HepG2 (cell line): ENCODE measurements around the gene TDRD1. TPM values are rescaled to one million over a fixed set of nuclear protein-coding genes. Genes with fewer than 3 reads are reported as not detected.

Experiments
- ATAC-seq: fragments of 200-7000 bp; cut with Tn5 transposase; 3 replicates; pipeline ENCODE4 v1.9.1; 2020; ENCODE audit warnings: mild to moderate bottlenecking, moderate library complexity
- BruUV-seq: library from RNA; stranded (reverse); fragments of 400-500 nt; replicated peaks from 2 replicates; lab custom pipeline; 2021; lab: Mats Ljungman, UMichigan
- CTCF ChIA-PET: fragments of 300-600 bp; formaldehyde crosslinking; extraction: SDS; loops from one replicate; lab custom pipeline; 2021; ENCODE audit warnings: low total read pairs, inconsistent platforms, low intra/inter-chr PET ratio; lab: Yijun Ruan, JAX
- POLR2A ChIA-PET: fragments of 350-600 bp; sonication (Branson Sonifier 250); formaldehyde crosslinking; loops from one replicate; lab custom pipeline; 2020; ENCODE audit warnings: antibody characterized with exemption, inconsistent platforms; lab: Yijun Ruan, JAX
- DNase-seq: peaks from one replicate; pipeline ENCODE4 v3.0.0-alpha.2; 2015; ENCODE audit warnings: low spot score
- FAIRE-seq: peaks from 3 replicates; lab custom pipeline; 2011; peaks lifted over from hg19 to GRCh38; lab: Jason Lieb, UNC
- H2AFZ ChIP-seq: one replicate; pipeline ENCODE4 v1.6.1; 2011; ENCODE audit warnings: low read length, inconsistent platforms
- H3K27ac ChIP-seq: fragments of 300-600 bp; 3 replicates; pipeline ENCODE4 v1.8.0; 2011; ENCODE audit warnings: mixed run types, mild to moderate bottlenecking, mixed read lengths, low read length, inconsistent platforms; ENCODE audit not compliant: insufficient read depth; ENCODE audit errors: extremely low read length
- H3K27me3 ChIP-seq, 2 experiments: fragments of 200-600 bp in 1 of 2; 2 replicates in 1 of 2; 3 replicates in 1 of 2; pipeline versions ENCODE4 v1.6.0 to v1.8.0; 2011; ENCODE audit warnings: low read length in 2 of 2, mild to moderate bottlenecking in 2 of 2, moderate library complexity in 2 of 2, inconsistent platforms in 1 of 2; ENCODE audit not compliant: insufficient read depth in 2 of 2, control insufficient read depth in 1 of 2
- H3K36me3 ChIP-seq, 2 experiments: fragments of 200-600 bp in 1 of 2; replicated peaks in 1 of 2; 2 replicates in 1 of 2; 3 replicates in 1 of 2; pipeline versions ENCODE4 v1.5.1 to v1.8.0; 2011; ENCODE audit warnings: low read length in 2 of 2, inconsistent platforms in 1 of 2; ENCODE audit not compliant: insufficient read depth in 2 of 2, control insufficient read depth in 1 of 2
- H3K4me1 ChIP-seq: 2 replicates; pipeline ENCODE4 v1.5.1; 2012; ENCODE audit warnings: low read length, inconsistent platforms; ENCODE audit not compliant: insufficient read depth
- H3K4me2 ChIP-seq: 2 replicates; pipeline ENCODE4 v1.6.0; 2011; ENCODE audit warnings: low read depth, low read length, inconsistent platforms
- H3K4me3 ChIP-seq, 3 experiments: fragments of 200-600 bp in 1 of 3; sonication (generic), shearing (Covaris generic) in 1 of 3; replicated peaks in 1 of 3; 2 replicates each; pipeline ENCODE4 v1.5.1; 2011 to 2016; ENCODE audit warnings: low read length in 3 of 3, inconsistent platforms in 2 of 3, low read depth in 2 of 3, mild to moderate bottlenecking in 2 of 3, control low read depth in 1 of 3, mixed read lengths in 1 of 3; ENCODE audit not compliant: insufficient read depth in 1 of 3
- H3K79me2 ChIP-seq: one replicate; pipeline ENCODE4 v1.6.1; 2011; ENCODE audit warnings: low read length, inconsistent platforms; ENCODE audit not compliant: insufficient read depth
- H3K9ac ChIP-seq: 2 replicates; pipeline ENCODE4 v1.6.0; 2011; ENCODE audit warnings: mild to moderate bottlenecking, low read depth, low read length, inconsistent platforms; ENCODE audit not compliant: insufficient read depth
- H3K9me3 ChIP-seq: 2 replicates; pipeline ENCODE4 v1.5.1; 2012; ENCODE audit warnings: mild to moderate bottlenecking, low read length
- H4K20me1 ChIP-seq: 2 replicates; pipeline ENCODE4 v1.6.0; 2011; ENCODE audit warnings: inconsistent platforms, mild to moderate bottlenecking, low read length, moderate library complexity; ENCODE audit not compliant: insufficient read depth
- CBX5 ChIP-seq: sonication (generic); formaldehyde crosslinking; IDR thresholded peaks from 2 replicates; pipeline ENCODE4 v1.4.0; 2020; ENCODE audit warnings: missing genetic modification reagents, borderline replicate concordance
- HIC2 ChIP-seq: sonication (generic); formaldehyde crosslinking; IDR thresholded peaks from 2 replicates; pipeline ENCODE4 v1.9.0; 2022; ENCODE audit warnings: low read depth, missing genetic modification reagents
- HNRNPK ChIP-seq: fragments of 200-400 bp; formaldehyde crosslinking; IDR thresholded peaks from 2 replicates; pipeline ENCODE4 v1.6.1; 2018; ENCODE audit warnings: low read length, low read depth, moderate library complexity, mild to moderate bottlenecking; ENCODE audit not compliant: poor library complexity, severe bottlenecking
- KLF15 ChIP-seq: sonication (generic); formaldehyde crosslinking; IDR thresholded peaks from 2 replicates; pipeline ENCODE4 v1.8.1; 2023; ENCODE audit warnings: borderline replicate concordance, mild to moderate bottlenecking, inconsistent platforms, missing genetic modification reagents, mixed read lengths
- KLF16 ChIP-seq, 2 experiments: sonication (generic) in 1 of 2; formaldehyde crosslinking in 1 of 2; IDR thresholded peaks; 2 replicates each; pipeline versions ENCODE4 v1.6.1 to v1.8.0; 2016 to 2023; ENCODE audit warnings: missing genetic modification reagents in 2 of 2, missing compliant biosample characterization in 1 of 2
- MATR3 ChIP-seq: sonication (generic); formaldehyde crosslinking; IDR thresholded peaks from 2 replicates; pipeline ENCODE4 v1.4.0; 2020; ENCODE audit warnings: missing genetic modification reagents
- PPARG ChIP-seq: conservative IDR thresholded peaks from 2 replicates; pipeline ENCODE4 v1.6.1; 2016; ENCODE audit warnings: missing biosample characterization, missing genetic modification reagents
- ZBTB1 ChIP-seq: sonication (generic); formaldehyde crosslinking; IDR thresholded peaks from 2 replicates; pipeline ENCODE4 v1.4.0; 2020; ENCODE audit warnings: missing genetic modification reagents, borderline replicate concordance
- ZKSCAN8 ChIP-seq: IDR thresholded peaks from 2 replicates; pipeline ENCODE4 v1.6.1; 2016; ENCODE audit warnings: borderline replicate concordance, missing genetic modification reagents, missing compliant biosample characterization
- ZNF136 ChIP-seq: sonication (generic); formaldehyde crosslinking; IDR thresholded peaks from 2 replicates; pipeline ENCODE4 v1.8.1; 2022; ENCODE audit warnings: low read depth, mild to moderate bottlenecking, moderate library complexity, missing genetic modification reagents
- ZNF207 ChIP-seq: fragments of 450-650 bp; IDR thresholded peaks from 2 replicates; pipeline ENCODE4 v1.6.1; 2016; ENCODE audit warnings: antibody characterized with exemption, borderline replicate concordance
- ZNF362 ChIP-seq: sonication (generic); formaldehyde crosslinking; IDR thresholded peaks from 2 replicates; pipeline ENCODE4 v1.4.0; 2020; ENCODE audit warnings: missing genetic modification reagents, mild to moderate bottlenecking, borderline replicate concordance
- ZNF577 ChIP-seq: sonication (generic); formaldehyde crosslinking; IDR thresholded peaks from 2 replicates; pipeline ENCODE4 v1.4.0; 2020; ENCODE audit warnings: mild to moderate bottlenecking, low read depth, missing genetic modification reagents, borderline replicate concordance
- ZNF652 ChIP-seq: IDR thresholded peaks from 2 replicates; pipeline ENCODE4 v1.6.1; 2016; ENCODE audit warnings: low read depth, borderline replicate concordance
- ZNF839 ChIP-seq: sonication (generic); formaldehyde crosslinking; IDR thresholded peaks from 2 replicates; pipeline ENCODE4 v1.4.0; 2020; ENCODE audit warnings: missing genetic modification reagents, mild to moderate bottlenecking, borderline replicate concordance
- WGBS: methylation state at CpG from one replicate; pipeline ENCODE4 v1.1.6; 2017; ENCODE audit warnings: low lambda C conversion rate; 5-methylcytosine and 5-hydroxymethylcytosine counted together
- in situ Hi-C: cut with HindIII; loops from 2 replicates; pipeline ENCODE4 v1.10.0; 2017; ENCODE audit warnings: low pct_unique_long_range_greater_than_20kb; ENCODE audit not compliant: extremely low pct_ligation_motif_present
- intact Hi-C: fragments of 100-400 bp; cut with micrococcal nuclease; formaldehyde crosslinking; loops from one replicate; pipeline ENCODE4 v1.10.0; 2022; ENCODE audit not compliant: unreplicated experiment
- polyA plus RNA-seq, 8 experiments: library from polyadenylated mRNA; depleted of rRNA in 3 of 8; stranded (reverse) in 7 of 8; unstranded in 1 of 8; fragments of >200 nt; fragmentation: Illumina TruSeq in 4 of 8; extraction: Trizol in 4 of 8; gene quantifications; 2 replicates each; pipeline versions ENCODE4 v1.2.1 to v1.2.3, GENCODE V29; 2011 to 2016; ENCODE audit warnings: low read depth in 4 of 8, missing spikeins in 1 of 8, mixed read lengths in 1 of 8; ENCODE audit not compliant: insufficient read depth in 1 of 8
- total RNA-seq, 5 experiments: library from RNA; depleted of rRNA; stranded (reverse); fragments of >200 nt; fragmentation: Illumina TruSeq; extraction: Trizol; gene quantifications; 2 replicates each; pipeline ENCODE4 v1.2.3, GENCODE V29; 2016; ENCODE audit warnings: low read depth in 1 of 5
- TF ChIP-seq, protein P1 (sequence below): sonication (generic); formaldehyde crosslinking; IDR thresholded peaks from 2 replicates; pipeline ENCODE4 v1.5.0; 2020; ENCODE audit warnings: missing genetic modification reagents
- TF ChIP-seq, protein P2 (sequence below): sonication (generic); formaldehyde crosslinking; conservative IDR thresholded peaks from 2 replicates; pipeline ENCODE4 v1.8.0; 2022; ENCODE audit warnings: mild to moderate bottlenecking, moderate library complexity, missing genetic modification reagents
- TF ChIP-seq, protein P3 (sequence below): sonication (generic); formaldehyde crosslinking; IDR thresholded peaks from 2 replicates; pipeline ENCODE4 v1.5.0; 2020; ENCODE audit warnings: missing genetic modification reagents, mild to moderate bottlenecking, borderline replicate concordance

The TDRD1 gene
- total and polyA plus RNA-seq, 2 of the 13 experiments (the other 11 are each of a cell fraction or from before 2014, with no cell fraction given) = not detected

- Histone ChIP-seq H3K9ac (no peak overlapping the region), H2AFZ (no peak overlapping the region), H3K4me2 (no peak overlapping the region), H3K36me3 (no peaks in the 10 kb centered on the region), H3K9me3 (no peaks in the 10 kb centered on the region), H3K79me2 (no peaks in the 10 kb centered on the region), H3K27me3 (peaks cover 0 to 18% of the 10 kb centered on the region in 2 experiments; a peak in 3 of 5 replicates), H4K20me1 (no peaks in the 10 kb centered on the region), H3K4me3 (no peak overlapping the region), H3K27ac (no peak overlapping the region), H3K4me1 (no peaks in the 10 kb centered on the region)
- ChIA-PET CTCF (no interaction called here), POLR2A (no interaction called here)
- in situ Hi-C loops (no loop called here), intact Hi-C loops (no loop called here)
- DNase-seq (no peak), FAIRE-seq (no peak), ATAC-seq (no peak)
- 3% methylated on average over 4 of the region's 4 CpGs for WGBS
- BruUV-seq = no TSS peak
- TF ChIP-seq ZKSCAN8 (CRISPR knock-in tag) (no peak), ZNF362 (CRISPR knock-in tag) (no peak), PPARG (CRISPR knock-in tag) (no peak), MATR3 (CRISPR knock-in tag) (no peak), ZNF136 (CRISPR knock-in tag) (no peak), CBX5 (CRISPR knock-in tag) (no peak), ZNF207 (no peak), ZNF577 (no peak), ZNF839 (CRISPR knock-in tag) (no peak), HIC2 (CRISPR knock-in tag) (no peak), KLF15 (CRISPR knock-in tag) (no peak), KLF16 (CRISPR knock-in tag; IDR thresholded peaks at IDR 0.05) (no peak), HNRNPK (no peak), ZNF652 (CRISPR knock-in tag) (no peak), ZBTB1 (CRISPR knock-in tag) (no peak)
- TF ChIP-seq, protein P1, sequence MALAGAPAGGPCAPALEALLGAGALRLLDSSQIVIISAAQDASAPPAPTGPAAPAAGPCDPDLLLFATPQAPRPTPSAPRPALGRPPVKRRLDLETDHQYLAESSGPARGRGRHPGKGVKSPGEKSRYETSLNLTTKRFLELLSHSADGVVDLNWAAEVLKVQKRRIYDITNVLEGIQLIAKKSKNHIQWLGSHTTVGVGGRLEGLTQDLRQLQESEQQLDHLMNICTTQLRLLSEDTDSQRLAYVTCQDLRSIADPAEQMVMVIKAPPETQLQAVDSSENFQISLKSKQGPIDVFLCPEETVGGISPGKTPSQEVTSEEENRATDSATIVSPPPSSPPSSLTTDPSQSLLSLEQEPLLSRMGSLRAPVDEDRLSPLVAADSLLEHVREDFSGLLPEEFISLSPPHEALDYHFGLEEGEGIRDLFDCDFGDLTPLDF (CRISPR knock-in tag) = no peak
- TF ChIP-seq, protein P2, sequence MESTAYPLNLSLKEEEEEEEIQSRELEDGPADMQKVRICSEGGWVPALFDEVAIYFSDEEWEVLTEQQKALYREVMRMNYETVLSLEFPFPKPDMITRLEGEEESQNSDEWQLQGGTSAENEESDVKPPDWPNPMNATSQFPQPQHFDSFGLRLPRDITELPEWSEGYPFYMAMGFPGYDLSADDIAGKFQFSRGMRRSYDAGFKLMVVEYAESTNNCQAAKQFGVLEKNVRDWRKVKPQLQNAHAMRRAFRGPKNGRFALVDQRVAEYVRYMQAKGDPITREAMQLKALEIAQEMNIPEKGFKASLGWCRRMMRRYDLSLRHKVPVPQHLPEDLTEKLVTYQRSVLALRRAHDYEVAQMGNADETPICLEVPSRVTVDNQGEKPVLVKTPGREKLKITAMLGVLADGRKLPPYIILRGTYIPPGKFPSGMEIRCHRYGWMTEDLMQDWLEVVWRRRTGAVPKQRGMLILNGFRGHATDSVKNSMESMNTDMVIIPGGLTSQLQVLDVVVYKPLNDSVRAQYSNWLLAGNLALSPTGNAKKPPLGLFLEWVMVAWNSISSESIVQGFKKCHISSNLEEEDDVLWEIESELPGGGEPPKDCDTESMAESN (CRISPR knock-in tag) = no peak
- TF ChIP-seq, protein P3, sequence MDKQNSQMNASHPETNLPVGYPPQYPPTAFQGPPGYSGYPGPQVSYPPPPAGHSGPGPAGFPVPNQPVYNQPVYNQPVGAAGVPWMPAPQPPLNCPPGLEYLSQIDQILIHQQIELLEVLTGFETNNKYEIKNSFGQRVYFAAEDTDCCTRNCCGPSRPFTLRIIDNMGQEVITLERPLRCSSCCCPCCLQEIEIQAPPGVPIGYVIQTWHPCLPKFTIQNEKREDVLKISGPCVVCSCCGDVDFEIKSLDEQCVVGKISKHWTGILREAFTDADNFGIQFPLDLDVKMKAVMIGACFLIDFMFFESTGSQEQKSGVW = no peak
These were observed 42.1 kb downstream of the TDRD1 start for GRCh38 chr10:114221235-114221634.
